GM13977 (cell line): ENCODE data around the gene EHMT1.
"Not testable (repeated sequence)": the region's sequence is repeated elsewhere in the genome, so short reads cannot be mapped to it uniquely, and the experiment has no call there.

Experiments used
- DNase-seq: peaks from one replicate; pipeline ENCODE4 v3.0.0; 2012; ENCODE audit warnings: low spot score
- CTCF ChIP-seq: IDR thresholded peaks from 2 replicates; pipeline ENCODE4 v1.5.1; 2012; ENCODE audit warnings: mild to moderate bottlenecking, control low read depth; ENCODE audit not compliant: insufficient read depth; ENCODE audit errors: extremely low read depth, missing control alignments
- in situ Hi-C: fragments of 300-500 bp; cut with MboI; formaldehyde crosslinking; loops from one replicate; pipeline ENCODE4 v1.12.0; 2022; ENCODE audit warnings: low sequenced_read_pairs, low pct_unique_long_range_greater_than_20kb, mixed read lengths, inconsistent platforms; ENCODE audit not compliant: unreplicated experiment

The EHMT1 gene

GRCh38 chr9:137879566-137880150 is 260.9 kb downstream of the EHMT1 start:
- TF ChIP-seq CTCF: no peak
- in situ Hi-C loops: no loop called here
- DNase-seq: no peak

DNA sequence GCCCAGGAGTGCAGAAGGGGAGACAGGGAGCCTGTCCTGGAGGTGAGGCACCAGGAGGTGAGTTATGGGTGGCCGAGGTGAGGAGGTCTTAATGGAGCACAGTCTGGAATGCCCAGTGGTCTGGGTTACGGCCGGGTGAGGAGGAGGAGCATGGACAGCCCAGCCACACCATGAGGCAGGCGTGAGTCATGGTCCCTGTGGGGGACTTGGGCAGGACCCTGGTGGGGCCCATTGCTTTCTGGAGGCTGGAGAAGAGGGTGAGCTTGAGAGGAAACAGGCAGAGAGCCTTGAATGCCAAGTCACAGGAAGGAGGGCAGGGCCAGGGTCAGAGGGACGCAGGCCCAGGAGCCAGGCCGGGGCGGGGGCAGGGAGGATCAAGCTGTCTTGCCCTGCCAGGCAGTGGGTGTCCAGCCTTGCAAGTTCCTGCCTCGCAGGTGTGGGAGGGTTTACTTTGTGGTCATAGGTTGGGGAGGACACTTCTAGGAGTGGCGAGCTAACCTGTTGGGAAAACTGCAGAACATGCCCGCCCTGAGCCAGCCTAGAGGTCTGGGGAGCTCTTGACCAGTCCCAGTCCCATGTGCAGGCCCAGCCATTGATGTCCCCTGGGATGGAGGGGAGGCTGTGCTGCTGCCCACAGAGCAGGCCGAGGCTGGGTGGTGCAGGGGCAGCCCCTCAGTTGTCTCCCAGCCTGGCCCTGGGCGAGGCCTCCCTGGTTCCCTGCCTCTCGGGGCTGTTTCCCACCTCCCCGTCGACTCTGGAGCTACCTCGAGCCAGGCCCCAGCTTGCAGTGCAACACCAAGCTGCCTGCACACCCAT is 261.6 kb downstream of the EHMT1 start:
- in situ Hi-C loops: no loop called here
- DNase-seq: no peak
- no peak for TF ChIP-seq CTCF

DNA sequence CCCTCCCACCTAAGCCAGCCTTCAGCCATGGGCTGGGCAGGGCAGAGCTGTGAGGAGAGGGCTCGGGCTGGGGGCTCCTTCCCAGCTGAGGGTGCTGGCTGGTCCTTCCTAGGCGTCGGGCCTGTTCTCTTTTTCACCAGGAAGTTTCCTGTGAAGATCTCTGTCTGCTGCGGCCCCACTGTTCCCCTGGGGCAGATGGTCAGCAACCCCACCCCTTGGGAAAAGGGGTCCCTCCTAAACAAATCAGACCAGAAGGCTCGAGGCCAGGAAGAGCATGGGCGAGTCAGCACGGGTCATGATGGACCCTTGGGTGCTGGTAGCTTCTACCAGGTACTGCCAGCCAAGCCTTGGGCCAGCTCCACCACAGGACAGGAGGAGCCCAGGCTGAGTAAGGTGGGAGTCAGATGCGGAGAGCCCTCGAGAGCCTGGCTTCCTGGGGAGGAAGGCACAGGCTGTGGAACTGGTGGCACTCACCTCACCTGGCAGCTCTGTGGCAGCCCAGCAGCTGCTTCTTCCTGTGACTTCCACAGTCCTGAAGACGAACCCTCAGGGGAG is 262.2 kb downstream of the EHMT1 start:
- no peak for DNase-seq
- in situ Hi-C loops: no loop called here
- no peak for TF ChIP-seq CTCF

DNA sequence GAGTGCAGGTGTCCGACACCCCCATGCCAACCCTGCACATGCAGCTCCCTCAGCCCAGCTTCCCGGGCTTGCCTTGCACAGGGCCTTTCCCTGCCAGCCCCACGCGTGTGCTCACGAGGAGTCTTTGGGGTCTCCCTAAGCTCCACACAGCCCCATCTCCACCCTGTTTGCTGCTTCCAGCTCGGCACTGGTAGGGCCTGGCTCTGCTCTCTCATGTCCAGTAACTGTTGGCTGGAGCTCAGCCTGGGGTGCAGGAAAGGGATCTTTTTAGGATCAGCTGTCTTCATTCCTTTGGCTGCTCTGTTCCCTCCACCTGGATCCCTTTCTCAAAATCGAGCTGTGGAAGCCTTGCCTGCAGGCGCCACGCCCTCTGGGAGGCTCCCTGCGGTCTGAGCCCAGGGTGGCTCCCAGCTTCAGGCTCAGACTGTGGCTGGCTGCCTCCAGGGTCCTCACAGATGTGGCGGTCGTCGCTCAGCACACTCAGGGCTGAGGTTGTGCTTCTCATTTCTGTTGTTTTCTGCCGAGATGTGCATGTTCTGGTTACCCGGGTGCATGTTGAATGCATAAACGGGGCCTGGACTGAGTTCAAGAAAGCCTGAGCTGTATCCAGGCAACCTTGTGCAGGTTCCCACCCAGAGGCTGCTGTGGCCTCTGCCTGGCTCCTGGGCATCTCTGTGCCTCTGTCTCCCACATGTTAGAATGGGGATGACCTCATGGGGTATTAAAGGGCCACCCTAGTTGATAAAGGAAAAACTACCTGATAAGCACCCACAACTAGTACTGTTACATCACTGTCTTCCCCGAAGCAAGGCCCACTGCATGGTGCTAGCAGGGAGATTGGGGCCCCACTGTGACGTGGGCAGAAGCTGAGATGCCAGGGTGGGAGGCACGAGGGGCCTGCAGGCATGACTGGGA is 263.0 kb downstream of the EHMT1 start:
- in situ Hi-C loops: no loop called here
- DNase-seq: no peak
- TF ChIP-seq CTCF: no peak

- in situ Hi-C loops: no loop called here
- TF ChIP-seq CTCF: no peak
- DNase-seq: no peak
Measured at GRCh38 chr9:137882506-137882821, 263.7 kb downstream of the EHMT1 start.

DNA sequence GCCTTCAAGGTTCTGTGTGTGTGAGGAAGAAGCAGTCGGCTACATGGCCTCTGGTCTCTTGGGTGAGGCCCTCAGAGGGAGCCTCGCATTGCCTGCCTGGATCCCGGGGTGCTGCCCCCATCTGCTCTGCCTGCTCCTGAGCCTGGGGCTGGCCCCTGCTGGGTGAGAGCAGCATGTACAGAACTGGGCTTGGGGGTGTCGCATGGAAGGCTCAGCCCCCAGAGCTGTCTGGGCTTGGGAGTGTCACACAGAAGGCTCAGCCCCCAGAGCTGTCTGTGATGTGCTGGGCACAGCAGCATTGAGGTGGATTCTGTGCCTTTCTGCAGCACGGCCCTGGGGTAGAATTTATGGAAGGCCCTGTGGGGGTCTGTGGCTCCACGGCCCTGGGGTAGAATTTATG is 265.2 kb downstream of the EHMT1 start:
- in situ Hi-C loops, DNase-seq: not testable (repeated sequence)

DNA sequence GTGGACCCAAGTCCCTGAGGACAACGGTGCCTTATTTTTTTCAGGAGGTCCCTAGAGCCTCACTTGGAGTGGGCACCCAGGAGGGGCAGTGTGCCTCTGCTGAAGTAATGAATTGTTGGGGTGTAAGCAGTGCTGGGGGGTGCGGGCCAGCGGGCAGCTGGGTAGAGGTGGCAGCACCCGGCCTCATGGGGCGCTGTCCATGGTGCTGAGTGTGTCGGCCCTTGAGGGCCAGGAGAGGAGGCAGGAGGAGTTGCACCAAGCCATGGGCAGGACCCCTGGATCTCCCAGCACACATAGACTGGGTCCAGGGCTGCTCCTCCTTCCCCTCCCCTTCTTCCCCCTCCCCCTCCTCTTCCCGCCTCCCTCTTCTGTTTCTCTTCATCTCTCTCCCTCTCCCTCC is 265.7 kb downstream of the EHMT1 start:
- DNase-seq, in situ Hi-C loops: not testable (repeated sequence)

DNA sequence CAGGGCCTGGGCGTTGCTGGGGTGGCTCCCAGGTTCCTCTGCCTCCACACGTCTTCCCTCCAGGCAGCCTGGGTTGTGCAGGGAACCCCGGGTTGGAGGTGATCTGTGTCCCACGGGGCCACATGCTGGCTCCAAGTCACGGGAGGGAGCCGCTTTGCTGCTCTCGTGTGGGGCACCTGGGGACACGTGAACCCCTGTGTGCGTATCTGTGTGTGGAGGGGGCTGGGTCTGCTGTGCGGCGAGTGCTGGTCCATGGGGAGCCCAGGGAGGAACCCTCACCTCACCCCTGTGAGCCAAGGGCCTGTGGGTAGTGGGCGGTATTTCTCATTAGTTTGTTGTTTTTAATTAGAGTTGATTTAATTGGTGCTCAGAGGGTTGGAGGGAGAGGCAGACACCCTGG is 266.3 kb downstream of the EHMT1 start:
- in situ Hi-C loops, DNase-seq: not testable (repeated sequence)
